Gastrocnemius medialis (tissue), 4 donors: ENCODE results near the gene BMPR2. TPM values are rescaled to one million over a fixed set of nuclear protein-coding genes. Genes with fewer than 3 reads are reported as not detected.
"Not testable (repeated sequence)": the region's sequence is repeated elsewhere in the genome, so short reads cannot be mapped to it uniquely, and the experiment has no call there.

Experiments used
- ATAC-seq, 2 donors: fragments of 150-250 bp; one replicate each; pipeline ENCODE4 v1.9.1; 2016
- DNase-seq, 2 donors: peaks; one replicate each; pipeline ENCODE4 v3.0.0-alpha.2; 2019
- H3K27ac ChIP-seq, 4 donors: fragments of 200-600 bp; sonication (generic); 1 replicate in 1 of 4; 2 replicates in 3 of 4; pipeline ENCODE4 v1.5.1; 2016 to 2018; ENCODE audit warnings: mild to moderate bottlenecking in 2 of 4, moderate library complexity in 1 of 4
- H3K27me3 ChIP-seq, 3 donors: fragments of 200-600 bp; sonication (generic) in 2 of 3; 1 replicate in 1 of 3; 2 replicates in 2 of 3; pipeline versions ENCODE4 v1.5.1 to v1.6.0; 2016 to 2019; ENCODE audit warnings: mild to moderate bottlenecking in 1 of 3, moderate library complexity in 1 of 3
- H3K36me3 ChIP-seq, 2 donors: fragments of 200-600 bp; sonication (generic) in 1 of 2; one replicate each; pipeline ENCODE4 v1.5.1; 2017 to 2018
- H3K4me1 ChIP-seq, 2 donors: fragments of 200-600 bp; sonication (generic) in 1 of 2; one replicate each; pipeline ENCODE4 v1.5.1; 2016 to 2017; ENCODE audit warnings: mild to moderate bottlenecking in 2 of 2
- H3K4me3 ChIP-seq, 4 donors: fragments of 200-600 bp; sonication (generic) in 3 of 4; 1 replicate in 1 of 4; 2 replicates in 3 of 4; pipeline ENCODE4 v1.5.1; 2016 to 2019; ENCODE audit warnings: mild to moderate bottlenecking in 2 of 4
- H3K9me3 ChIP-seq, 3 donors: fragments of 200-600 bp; sonication (generic) in 2 of 3; 1 replicate in 1 of 3; 2 replicates in 2 of 3; pipeline ENCODE4 v1.5.1; 2016 to 2019
- POLR2A ChIP-seq, 2 donors: fragments of 450-650 bp; IDR thresholded peaks; one replicate each; pipeline ENCODE4 v1.6.1; 2017; ENCODE audit warnings: antibody characterized with exemption in 2 of 2, mild to moderate bottlenecking in 2 of 2, moderate library complexity in 2 of 2
- in situ Hi-C, 4 donors: fragments of 200-750 bp; cut with MboI; loops; one replicate each; pipeline versions ENCODE4 v1.15.0 to v1.8.0; 2017; ENCODE audit warnings: low sequenced_read_pairs in 4 of 4
- intact Hi-C: fragments of 100-400 bp; cut with DNase I; formaldehyde crosslinking; loops from one replicate; pipeline ENCODE4 v1.15.1; 2023; ENCODE audit warnings: low total_unique reads
- total RNA-seq, 4 donors: library from RNA; depleted of rRNA; stranded (reverse); fragments of >200 nt; gene quantifications; one replicate each; pipeline versions ENCODE4 v1.1.0 to v1.2.3, GENCODE V29; 2016
- TF ChIP-seq, protein P1 (sequence below), 5 experiments: fragments of 450-650 bp in 3 of 5; fragments of 200-600 bp in 2 of 5; sonication (generic) in 2 of 5; IDR thresholded peaks in 4 of 5; conservative IDR thresholded peaks in 1 of 5; 1 replicate in 4 of 5; 2 replicates in 1 of 5; pipeline ENCODE4 v1.5.1; 2016 to 2019; ENCODE audit warnings: antibody characterized with exemption in 5 of 5, mild to moderate bottlenecking in 3 of 5, moderate library complexity in 3 of 5

Gene BMPR2
- total RNA-seq, 4 donors from 2014 or later = 25.0 to 35.0 (median 27.2) TPM

DNA sequence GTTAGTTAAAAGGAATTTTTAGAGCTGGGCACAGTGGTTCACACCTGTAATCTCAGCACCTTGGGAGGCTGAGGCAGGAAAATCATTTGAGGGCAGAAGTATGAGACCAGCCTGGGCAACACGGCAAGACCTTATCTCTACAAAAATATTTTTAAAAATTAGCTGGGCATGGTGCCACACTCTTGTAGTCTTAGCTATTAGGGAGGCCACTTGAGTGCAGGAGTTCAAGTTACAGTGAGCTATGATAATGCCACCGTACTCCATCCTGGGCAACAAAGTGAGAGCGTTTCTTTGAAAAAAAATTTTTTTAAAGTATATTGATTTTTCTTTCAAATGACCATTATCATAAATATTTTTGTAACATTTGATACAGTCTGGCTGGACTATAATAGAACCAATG lies 165.0 kb downstream of the BMPR2 start:
- Histone ChIP-seq H3K4me1 (peaks cover 16 to 18% of the 10 kb centered on the region in 2 donors), H3K36me3 (no peaks in the 10 kb centered on the region), H3K4me3 (no peak overlapping the region), H3K27ac (no peak overlapping the region), H3K9me3 (no peaks in the 10 kb centered on the region), H3K27me3 (no peaks in the 10 kb centered on the region)
- TF ChIP-seq, protein P1, sequence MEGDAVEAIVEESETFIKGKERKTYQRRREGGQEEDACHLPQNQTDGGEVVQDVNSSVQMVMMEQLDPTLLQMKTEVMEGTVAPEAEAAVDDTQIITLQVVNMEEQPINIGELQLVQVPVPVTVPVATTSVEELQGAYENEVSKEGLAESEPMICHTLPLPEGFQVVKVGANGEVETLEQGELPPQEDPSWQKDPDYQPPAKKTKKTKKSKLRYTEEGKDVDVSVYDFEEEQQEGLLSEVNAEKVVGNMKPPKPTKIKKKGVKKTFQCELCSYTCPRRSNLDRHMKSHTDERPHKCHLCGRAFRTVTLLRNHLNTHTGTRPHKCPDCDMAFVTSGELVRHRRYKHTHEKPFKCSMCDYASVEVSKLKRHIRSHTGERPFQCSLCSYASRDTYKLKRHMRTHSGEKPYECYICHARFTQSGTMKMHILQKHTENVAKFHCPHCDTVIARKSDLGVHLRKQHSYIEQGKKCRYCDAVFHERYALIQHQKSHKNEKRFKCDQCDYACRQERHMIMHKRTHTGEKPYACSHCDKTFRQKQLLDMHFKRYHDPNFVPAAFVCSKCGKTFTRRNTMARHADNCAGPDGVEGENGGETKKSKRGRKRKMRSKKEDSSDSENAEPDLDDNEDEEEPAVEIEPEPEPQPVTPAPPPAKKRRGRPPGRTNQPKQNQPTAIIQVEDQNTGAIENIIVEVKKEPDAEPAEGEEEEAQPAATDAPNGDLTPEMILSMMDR (IDR thresholded peaks at IDR 0.05 in 4 of 5, conservative IDR thresholded peaks at IDR 0.05 in 1 of 5) = no peak
- TF ChIP-seq POLR2A (IDR thresholded peaks at IDR 0.05) = no peak
- ATAC-seq (no peak), DNase-seq (no peak)
- intact Hi-C loops = no loop called here
- in situ Hi-C loops = no loop called here

DNA sequence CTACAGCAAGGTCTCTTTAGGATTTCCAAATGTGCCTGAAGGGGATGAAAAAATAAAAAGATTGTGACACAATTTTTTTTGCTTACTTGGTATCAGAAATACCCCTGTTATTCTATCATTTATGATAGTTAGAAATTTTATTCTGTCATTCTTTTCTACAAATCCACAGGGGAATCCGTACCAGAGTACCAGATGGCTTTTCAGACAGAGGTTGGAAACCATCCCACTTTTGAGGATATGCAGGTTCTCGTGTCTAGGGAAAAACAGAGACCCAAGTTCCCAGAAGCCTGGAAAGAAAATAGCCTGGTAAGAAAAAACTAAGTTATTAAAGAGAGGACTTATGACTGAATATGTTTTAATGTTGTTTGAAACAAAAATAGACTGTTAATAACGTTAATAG lies 166.0 kb downstream of the BMPR2 start:
- in situ Hi-C loops = no loop called here
- Histone ChIP-seq H3K4me1 (peaks cover 16 to 18% of the 10 kb centered on the region in 2 donors), H3K36me3 (no peaks in the 10 kb centered on the region), H3K27ac (no peak overlapping the region), H3K4me3 (no peak overlapping the region), H3K27me3 (no peaks in the 10 kb centered on the region), H3K9me3 (no peaks in the 10 kb centered on the region)
- intact Hi-C loops = no loop called here
- TF ChIP-seq POLR2A (IDR thresholded peaks at IDR 0.05) = no peak
- TF ChIP-seq, protein P1 (IDR thresholded peaks at IDR 0.05 in 4 of 5, conservative IDR thresholded peaks at IDR 0.05 in 1 of 5) = no peak
- ATAC-seq (no peak), DNase-seq (no peak)

DNA sequence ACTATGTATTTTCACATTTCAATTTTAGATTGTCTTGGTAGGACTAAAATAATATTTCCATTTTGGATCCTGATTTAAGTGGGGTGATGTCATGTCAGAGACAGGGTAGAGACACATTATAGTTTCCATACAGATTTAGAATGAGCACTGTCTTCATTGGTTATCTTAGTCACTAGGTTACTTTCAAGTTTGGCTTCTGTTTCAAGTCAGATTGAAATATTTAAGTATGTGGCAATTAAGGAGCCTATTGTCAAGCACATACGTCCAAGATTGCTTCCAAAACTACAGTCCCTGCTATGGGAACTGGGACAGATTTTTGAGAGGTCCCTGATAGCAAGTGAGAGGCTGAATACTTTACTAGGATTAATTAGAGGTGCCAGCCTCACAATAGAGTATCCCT lies 169.4 kb downstream of the BMPR2 start:
- no peaks in the 10 kb centered on the region for H3K27me3 ChIP-seq
- intact Hi-C loops = no loop called here
- ATAC-seq (no peak), DNase-seq (no peak)
- peaks cover under 1 to 2% of the 10 kb centered on the region in 2 donors for H3K4me1 ChIP-seq
- H3K9me3 ChIP-seq = no peaks in the 10 kb centered on the region
- no peak for TF ChIP-seq POLR2A (IDR thresholded peaks at IDR 0.05)
- TF ChIP-seq, protein P1 (IDR thresholded peaks at IDR 0.05 in 4 of 5, conservative IDR thresholded peaks at IDR 0.05 in 1 of 5) = no peak
- in situ Hi-C loops = no loop called here
- H3K4me3 ChIP-seq = no peak overlapping the region
- no peak overlapping the region for H3K27ac ChIP-seq
- peaks cover 0 to 2% of the 10 kb centered on the region in 2 donors for H3K36me3 ChIP-seq

DNA sequence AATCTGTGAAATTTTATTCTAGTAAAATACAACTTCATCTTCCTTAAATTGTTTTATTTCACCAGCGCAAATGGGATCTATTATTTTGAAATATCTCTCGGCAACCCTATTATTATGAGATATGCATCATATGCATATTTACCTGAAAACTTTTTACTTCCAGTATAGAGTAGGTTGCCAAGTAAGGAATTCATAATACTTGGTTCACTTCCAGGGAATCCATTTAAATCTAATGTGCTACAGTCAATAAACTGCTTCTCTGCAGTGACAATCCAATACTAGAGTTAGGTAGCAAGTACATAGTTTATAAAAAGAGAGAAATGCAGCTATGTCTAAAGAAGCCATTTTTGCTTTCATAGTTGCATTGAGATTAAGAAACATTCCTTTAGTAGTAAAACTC lies 169.8 kb downstream of the BMPR2 start:
- in situ Hi-C loops (no loop called here), intact Hi-C loops (no loop called here)
- H3K27ac ChIP-seq = no peak overlapping the region
- no peak for TF ChIP-seq POLR2A (IDR thresholded peaks at IDR 0.05)
- TF ChIP-seq, protein P1 (IDR thresholded peaks at IDR 0.05 in 4 of 5, conservative IDR thresholded peaks at IDR 0.05 in 1 of 5) = no peak
- no peaks in the 10 kb centered on the region for H3K9me3 ChIP-seq
- no peak overlapping the region for H3K4me3 ChIP-seq
- H3K4me1 ChIP-seq = no peaks in the 10 kb centered on the region
- no peaks in the 10 kb centered on the region for H3K27me3 ChIP-seq
- H3K36me3 ChIP-seq = peaks cover 0 to 2% of the 10 kb centered on the region in 2 donors
- DNase-seq = no peak
- ATAC-seq = no peak

DNA sequence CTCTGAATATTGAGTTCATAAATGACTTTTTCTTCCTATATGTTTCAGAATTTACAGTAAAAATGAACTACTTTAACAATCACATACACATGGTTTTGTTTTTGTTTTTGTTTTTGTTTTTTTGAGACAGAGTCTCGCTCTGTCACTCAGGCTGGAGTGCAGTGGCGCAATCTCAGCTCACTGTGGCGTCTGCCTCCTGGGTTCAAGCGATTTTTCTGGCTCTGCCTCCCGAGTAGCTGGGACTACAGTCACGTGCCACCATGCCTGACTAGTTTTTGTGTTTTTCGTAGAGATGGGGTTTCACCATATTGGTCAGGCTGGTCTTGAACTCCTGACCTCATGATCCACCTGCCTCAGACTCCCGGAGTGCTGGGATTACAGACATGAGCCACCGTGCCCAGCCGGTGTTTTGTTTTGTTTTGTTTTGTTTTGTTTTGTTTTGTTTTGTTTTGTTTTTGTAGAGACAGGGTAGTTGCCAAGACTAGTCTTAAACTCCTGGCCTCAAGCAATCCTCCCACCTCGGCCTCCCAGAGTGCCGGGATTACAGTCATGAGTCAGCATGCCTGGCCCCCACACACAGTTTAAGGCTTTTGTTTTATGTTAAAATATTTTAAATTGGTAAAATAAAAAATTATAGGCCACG lies 170.5 kb downstream of the BMPR2 start:
- H3K27ac ChIP-seq, H3K27me3 ChIP-seq, intact Hi-C loops, DNase-seq, H3K36me3 ChIP-seq, in situ Hi-C loops, ATAC-seq, H3K4me1 ChIP-seq, H3K9me3 ChIP-seq, H3K4me3 ChIP-seq: not testable (repeated sequence)
